H1 (cell line): ENCODE measurements around the gene SAFB. TPM values are rescaled to one million over a fixed set of nuclear protein-coding genes. Genes with fewer than 3 reads are reported as not detected.

Experiments used
- CTCF ChIA-PET: fragments of 300-600 bp; sonication (Branson Sonifier 250); formaldehyde crosslinking; loops from one replicate; lab custom pipeline; 2021; ENCODE audit not compliant: partially characterized antibody; lab: Charles Lee
- POLR2A ChIA-PET: fragments of 300-600 bp; sonication (Branson Sonifier 250); formaldehyde crosslinking; loops from one replicate; lab custom pipeline; 2021; ENCODE audit warnings: inconsistent platforms; ENCODE audit not compliant: partially characterized antibody; lab: Charles Lee
- DNase-seq, 2 experiments: peaks; one replicate each; pipeline versions ENCODE4 v3.0.0 to v3.0.0-alpha.2; 2010 to 2022; ENCODE audit warnings: low spot score in 2 of 2, low read depth in 1 of 2, mixed read lengths in 1 of 2
- FAIRE-seq: peaks from 2 replicates; lab custom pipeline; 2011; peaks lifted over from hg19 to GRCh38; lab: Jason Lieb, UNC
- H2AFZ ChIP-seq: 2 replicates; pipeline ENCODE4 v1.8.1; 2012; ENCODE audit warnings: low read length, inconsistent platforms
- H2AK5ac ChIP-seq: 2 replicates; pipeline ENCODE4 v1.6.1; 2013; ENCODE audit warnings: low read depth, low read length
- H2BK120ac ChIP-seq: replicated peaks from 2 replicates; pipeline ENCODE3; 2013; ENCODE audit warnings: low read depth, low read length, inconsistent platforms
- H2BK12ac ChIP-seq: 2 replicates; pipeline ENCODE4 v1.6.1; 2013; ENCODE audit warnings: low read depth, low read length
- H2BK15ac ChIP-seq: 2 replicates; pipeline ENCODE4 v1.6.1; 2013; ENCODE audit warnings: low read length
- H2BK20ac ChIP-seq: 2 replicates; pipeline ENCODE4 v1.6.1; 2013; ENCODE audit warnings: low read length
- H2BK5ac ChIP-seq: 2 replicates; pipeline ENCODE4 v1.6.1; 2013; ENCODE audit warnings: low read depth, low read length
- H3K14ac ChIP-seq: 2 replicates; pipeline ENCODE4 v1.6.1; 2013; ENCODE audit warnings: inconsistent platforms; ENCODE audit not compliant: insufficient read length
- H3K18ac ChIP-seq: 2 replicates; pipeline ENCODE4 v1.6.1; 2013; ENCODE audit warnings: low read length; ENCODE audit errors: extremely low read depth
- H3K23ac ChIP-seq: 2 replicates; pipeline ENCODE4 v1.6.1; 2013; ENCODE audit warnings: inconsistent platforms; ENCODE audit not compliant: insufficient read length
- H3K23me2 ChIP-seq: 2 replicates; pipeline ENCODE4 v1.6.1; 2013; ENCODE audit warnings: low read depth, low read length
- H3K27ac ChIP-seq: 2 replicates; pipeline ENCODE4 v1.6.1; 2011; ENCODE audit warnings: low read depth, low read length, inconsistent platforms
- H3K27me3 ChIP-seq, 4 experiments: replicated peaks in 1 of 4; 1 replicate in 1 of 4; 2 replicates in 3 of 4; pipeline versions ENCODE4 v1.6.1 to v1.8.1; 2011 to 2013; ENCODE audit warnings: low read length in 3 of 4, mild to moderate bottlenecking in 3 of 4, inconsistent platforms in 2 of 4, mixed read lengths in 2 of 4, moderate library complexity in 1 of 4; ENCODE audit not compliant: control insufficient read depth in 3 of 4, insufficient read depth in 3 of 4; ENCODE audit errors: extremely low read depth in 1 of 4
- H3K36me3 ChIP-seq, 4 experiments: 2 replicates each; pipeline versions ENCODE4 v1.6.1 to v1.8.1; 2011 to 2013; ENCODE audit warnings: mild to moderate bottlenecking in 4 of 4, low read length in 3 of 4, moderate library complexity in 2 of 4, control low read depth in 1 of 4, inconsistent platforms in 1 of 4; ENCODE audit not compliant: insufficient read depth in 4 of 4, control insufficient read depth in 2 of 4
- H3K4ac ChIP-seq: replicated peaks from 2 replicates; pipeline ENCODE3; 2013; ENCODE audit warnings: low read length, low read depth, mixed read lengths, inconsistent platforms; ENCODE audit not compliant: insufficient read length
- H3K4me1 ChIP-seq, 4 experiments: replicated peaks in 1 of 4; 1 replicate in 1 of 4; 2 replicates in 3 of 4; pipeline versions ENCODE4 v1.6.1 to v1.8.1; 2011 to 2013; ENCODE audit warnings: low read length in 3 of 4, inconsistent platforms in 2 of 4, mixed read lengths in 1 of 4; ENCODE audit not compliant: insufficient read depth in 4 of 4, control insufficient read depth in 3 of 4
- H3K4me2 ChIP-seq, 2 experiments: 2 replicates each; pipeline versions ENCODE4 v1.6.1 to v1.8.1; 2011 to 2013; ENCODE audit warnings: low read depth in 2 of 2, low read length in 2 of 2, control low read depth in 1 of 2, inconsistent platforms in 1 of 2, mild to moderate bottlenecking in 1 of 2; ENCODE audit not compliant: insufficient read depth in 1 of 2
- H3K4me3 ChIP-seq, 4 experiments: fragments of 200-600, 300-600 bp in 1 of 4; sonication (generic), shearing (Covaris generic), sonication (Bioruptor Twin) in 1 of 4; 2 replicates each; pipeline versions ENCODE4 v1.5.1 to v1.8.1; 2011 to 2016; ENCODE audit warnings: low read length in 4 of 4, low read depth in 3 of 4, control low read depth in 2 of 4, inconsistent platforms in 2 of 4, mild to moderate bottlenecking in 2 of 4, mixed read lengths in 1 of 4, moderate library complexity in 1 of 4; ENCODE audit not compliant: insufficient read depth in 2 of 4; ENCODE audit errors: extremely low read depth in 1 of 4
- H3K56ac ChIP-seq: replicated peaks from 2 replicates; pipeline ENCODE3; 2013; ENCODE audit warnings: low read depth, mild to moderate bottlenecking, mixed read lengths, low read length, inconsistent platforms; ENCODE audit not compliant: insufficient read length
- H3K79me1 ChIP-seq: 2 replicates; pipeline ENCODE4 v1.6.1; 2013; ENCODE audit warnings: low read depth, low read length, control low read depth
- H3K79me2 ChIP-seq, 2 experiments: 2 replicates each; pipeline versions ENCODE4 v1.6.1 to v1.8.1; 2012 to 2013; ENCODE audit warnings: low read length in 2 of 2, mild to moderate bottlenecking in 2 of 2, inconsistent platforms in 1 of 2; ENCODE audit not compliant: insufficient read depth in 2 of 2, control insufficient read depth in 1 of 2
- H3K9ac ChIP-seq, 4 experiments: replicated peaks in 1 of 4; 1 replicate in 1 of 4; 2 replicates in 3 of 4; pipeline versions ENCODE4 v1.6.1 to v1.8.1; 2011 to 2013; ENCODE audit warnings: low read depth in 3 of 4, low read length in 3 of 4, control low read depth in 2 of 4, mild to moderate bottlenecking in 2 of 4, moderate library complexity in 2 of 4, inconsistent platforms in 1 of 4; ENCODE audit errors: extremely low read depth in 1 of 4
- H3K9me3 ChIP-seq, 2 experiments: 2 replicates each; pipeline versions ENCODE4 v1.6.1 to v1.8.1; 2012 to 2013; ENCODE audit warnings: mild to moderate bottlenecking in 2 of 2, moderate library complexity in 2 of 2, control low read depth in 1 of 2, inconsistent platforms in 1 of 2, low read depth in 1 of 2, low read length in 1 of 2, mixed read lengths in 1 of 2; ENCODE audit not compliant: insufficient read depth in 2 of 2
- H4K20me1 ChIP-seq, 2 experiments: replicated peaks in 1 of 2; 2 replicates each; pipeline versions ENCODE3 to v1.8.1; 2011 to 2013; ENCODE audit warnings: inconsistent platforms in 2 of 2, low read length in 2 of 2, mild to moderate bottlenecking in 1 of 2; ENCODE audit not compliant: insufficient read depth in 2 of 2, control insufficient read depth in 1 of 2
- H4K5ac ChIP-seq: 2 replicates; pipeline ENCODE4 v1.6.1; 2013; ENCODE audit warnings: low read length, low read depth, mixed read lengths, inconsistent platforms; ENCODE audit not compliant: insufficient read length
- H4K8ac ChIP-seq: 2 replicates; pipeline ENCODE4 v1.8.0; 2013; ENCODE audit warnings: mild to moderate bottlenecking, moderate library complexity, low read length, inconsistent platforms; ENCODE audit not compliant: insufficient read depth; ENCODE audit errors: extremely low read depth
- H4K91ac ChIP-seq: replicated peaks from 2 replicates; pipeline ENCODE3; 2013; ENCODE audit warnings: low read length, mixed read lengths, inconsistent platforms; ENCODE audit not compliant: insufficient read length
- ASH2L ChIP-seq: fragments of 200-600, 300-600 bp; sonication (generic); IDR thresholded peaks from one replicate; pipeline ENCODE4 v1.7.1; 2017; ENCODE audit warnings: low read length
- FOSL1 ChIP-seq: IDR thresholded peaks from 2 replicates; pipeline ENCODE4 v1.6.1; 2011; ENCODE audit warnings: mild to moderate bottlenecking, low read depth, low read length, moderate library complexity; ENCODE audit not compliant: insufficient read depth
- HDAC6 ChIP-seq: IDR thresholded peaks from one replicate; pipeline ENCODE4 v1.7.1; 2012; ENCODE audit warnings: low read depth, mild to moderate bottlenecking, inconsistent platforms, low read length, moderate library complexity
- RBBP5 ChIP-seq: IDR thresholded peaks from 2 replicates; pipeline ENCODE4 v1.7.1; 2012; ENCODE audit warnings: low read depth, mild to moderate bottlenecking, inconsistent platforms, low read length, moderate library complexity, borderline replicate concordance
- TEAD4 ChIP-seq: IDR thresholded peaks from 2 replicates; pipeline ENCODE4 v1.6.1; 2012; ENCODE audit warnings: low read depth, low read length, inconsistent platforms, mixed read lengths
- USF2 ChIP-seq: IDR thresholded peaks from 2 replicates; pipeline ENCODE4 v1.6.1; 2011; ENCODE audit warnings: low read length, improper control_type of control experiment
- ZNF274 ChIP-seq: IDR thresholded peaks from 2 replicates; pipeline ENCODE4 v1.7.0; 2012; ENCODE audit warnings: low read length, borderline replicate concordance; ENCODE audit errors: extremely low read depth
- WGBS, 2 experiments: shearing (Covaris generic) in 1 of 2; methylation state at CpG; one replicate each; pipeline versions ENCODE4 v1.1.6 to v1.1.7; 2013 to 2015; ENCODE audit warnings: low lambda C conversion rate in 2 of 2, mixed read lengths in 2 of 2, inconsistent platforms in 1 of 2, low coverage in 1 of 2, missing lambda C conversion rate in 1 of 2; ENCODE audit not compliant: insufficient replicate concordance in 2 of 2, insufficient coverage in 1 of 2, insufficient read length in 1 of 2; ENCODE audit errors: extremely low coverage in 1 of 2, missing lambda C conversion rate in 1 of 2; 5-methylcytosine and 5-hydroxymethylcytosine counted together
- polyA plus RNA-seq, 7 experiments: library from polyadenylated mRNA; depleted of rRNA in 3 of 7; stranded (reverse) in 5 of 7; unstranded in 2 of 7; fragments of >200 nt in 5 of 7; fragments of 200-250 nt in 2 of 7; gene quantifications; 1 replicate in 5 of 7; 2 replicates in 1 of 7; 4 replicates in 1 of 7; pipeline versions ENCODE4 v1.2.1 to v1.2.3, GENCODE V29; 2011 to 2013; ENCODE audit warnings: missing spikeins in 2 of 7, mixed read lengths in 2 of 7
- total RNA-seq: library from RNA; stranded (reverse); fragmentation: NEBNext Ultra II Directional; extraction: Animal tissue kit (Norgen Biotek cat#: 25700); gene quantifications from 2 replicates; pipeline ENCODE4 v1.2.1, GENCODE V29; 2021

Gene SAFB
- total and polyA plus RNA-seq, 2 of the 8 experiments (the other 6 are each of a cell fraction or from before 2014, with no cell fraction given), result 27.0 to 110 TPM

- Histone ChIP-seq H2BK12ac (no peak overlapping the region), H3K23ac (no peak overlapping the region), H3K56ac (no peak overlapping the region), H3K9ac (no peak overlapping the region), H2BK20ac (no peak overlapping the region), H3K27me3 (no peaks in the 10 kb centered on the region), H3K36me3 (peaks cover 9 to 13% (median 12%) of the 10 kb centered on the region in 4 experiments), H3K4me1 (peaks cover 0 to 3% (median 0%) of the 10 kb centered on the region in 4 experiments; a peak in 1 of 7 replicates), H4K91ac (no peak overlapping the region), H3K14ac (no peak overlapping the region), H3K9me3 (no peaks in the 10 kb centered on the region), H3K4me2 (no peak overlapping the region), H2BK5ac (no peak overlapping the region), H4K20me1 (peaks cover 0 to 3% of the 10 kb centered on the region in 2 experiments), H3K18ac (no peak overlapping the region), H2AFZ (no peak overlapping the region), H3K27ac (no peak overlapping the region), H3K4ac (no peak overlapping the region), H3K79me1 (no peaks in the 10 kb centered on the region; the same call in 1 of the 2 replicates), H3K79me2 (no peaks in the 10 kb centered on the region), H3K4me3 (no peak overlapping the region), H2AK5ac (no peak overlapping the region), H2BK15ac (no peak overlapping the region), H2BK120ac (no peak overlapping the region), H4K8ac (no peak overlapping the region), H4K5ac (no peak overlapping the region), H3K23me2 (peaks cover 7% of the 10 kb centered on the region; the same call in 1 of the 2 replicates)
- DNase-seq (no peak), FAIRE-seq (no peak)
- WGBS, 2 experiments, result 100% methylated on average over 1 of the region's 1 CpG
- TF ChIP-seq RBBP5 (no peak), ZNF274 (no peak), FOSL1 (no peak), HDAC6 (no peak), TEAD4 (no peak), ASH2L (no peak), USF2 (no peak)
- ChIA-PET CTCF (no interaction called here), POLR2A (no interaction called here)
Observed at GRCh38 chr19:5673752-5674151, 50.9 kb downstream of the SAFB start.
